Measurements from ENCODE around the gene ZNF423.

- TF ChIP-seq, protein P1, sequence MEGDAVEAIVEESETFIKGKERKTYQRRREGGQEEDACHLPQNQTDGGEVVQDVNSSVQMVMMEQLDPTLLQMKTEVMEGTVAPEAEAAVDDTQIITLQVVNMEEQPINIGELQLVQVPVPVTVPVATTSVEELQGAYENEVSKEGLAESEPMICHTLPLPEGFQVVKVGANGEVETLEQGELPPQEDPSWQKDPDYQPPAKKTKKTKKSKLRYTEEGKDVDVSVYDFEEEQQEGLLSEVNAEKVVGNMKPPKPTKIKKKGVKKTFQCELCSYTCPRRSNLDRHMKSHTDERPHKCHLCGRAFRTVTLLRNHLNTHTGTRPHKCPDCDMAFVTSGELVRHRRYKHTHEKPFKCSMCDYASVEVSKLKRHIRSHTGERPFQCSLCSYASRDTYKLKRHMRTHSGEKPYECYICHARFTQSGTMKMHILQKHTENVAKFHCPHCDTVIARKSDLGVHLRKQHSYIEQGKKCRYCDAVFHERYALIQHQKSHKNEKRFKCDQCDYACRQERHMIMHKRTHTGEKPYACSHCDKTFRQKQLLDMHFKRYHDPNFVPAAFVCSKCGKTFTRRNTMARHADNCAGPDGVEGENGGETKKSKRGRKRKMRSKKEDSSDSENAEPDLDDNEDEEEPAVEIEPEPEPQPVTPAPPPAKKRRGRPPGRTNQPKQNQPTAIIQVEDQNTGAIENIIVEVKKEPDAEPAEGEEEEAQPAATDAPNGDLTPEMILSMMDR (IDR thresholded peaks at IDR 0.05) = no peak
- TF ChIP-seq POLR2A (IDR thresholded peaks at IDR 0.05) = no peak
Measured at GRCh38 chr16:49478107-49478506, 377.8 kb downstream of the ZNF423 start.
